Endothelial cell of umbilical vein (primary cell): ENCODE measurements around the gene GPR107. TPM values are rescaled to one million over a fixed set of nuclear protein-coding genes. Genes with fewer than 3 reads are reported as not detected.

ENCODE experiments used
- BruUV-seq: library from RNA; stranded (reverse); fragments of 400-500 nt; replicated peaks from 2 replicates; lab custom pipeline; 2021; lab: Mats Ljungman, UMichigan
- CTCF ChIA-PET: fragments of 300-600, 350-600 bp; sonication (Branson Sonifier 250); formaldehyde crosslinking; loops from one replicate; lab custom pipeline; 2021; ENCODE audit warnings: antibody characterized with exemption, inconsistent platforms; lab: Charles Lee
- POLR2A ChIA-PET: fragments of 300-600, 350-600 bp; sonication (Branson Sonifier 250); formaldehyde crosslinking; loops from one replicate; lab custom pipeline; 2021; ENCODE audit warnings: antibody characterized with exemption, inconsistent platforms; lab: Charles Lee
- DNase-seq: peaks from one replicate; pipeline ENCODE4 v3.0.0-alpha.2; 2011; ENCODE audit warnings: low read depth, low spot score
- FAIRE-seq: peaks from 2 replicates; lab custom pipeline; 2011; peaks lifted over from hg19 to GRCh38; lab: Jason Lieb, UNC
- H2AFZ ChIP-seq: 2 replicates; pipeline ENCODE4 v1.6.0; 2012; ENCODE audit warnings: low read depth, low read length, control low read depth, inconsistent platforms
- H3K27ac ChIP-seq: 2 replicates; pipeline ENCODE4 v1.5.1; 2011; ENCODE audit warnings: low read depth, mild to moderate bottlenecking, control low read depth, low read length, moderate library complexity; ENCODE audit not compliant: insufficient read depth
- H3K27me3 ChIP-seq, 2 experiments: 2 replicates each; pipeline versions ENCODE4 v1.6.0 to v1.6.1; 2011; ENCODE audit warnings: low read length in 2 of 2, mixed read lengths in 1 of 2; ENCODE audit not compliant: control insufficient read depth in 2 of 2, insufficient read depth in 2 of 2
- H3K36me3 ChIP-seq, 2 experiments: 2 replicates in 1 of 2; 3 replicates in 1 of 2; pipeline ENCODE4 v1.5.1; 2011; ENCODE audit warnings: low read length in 2 of 2, mild to moderate bottlenecking in 1 of 2, moderate library complexity in 1 of 2; ENCODE audit not compliant: control insufficient read depth in 2 of 2, insufficient read depth in 2 of 2; ENCODE audit errors: extremely low read depth in 1 of 2
- H3K4me1 ChIP-seq: 3 replicates; pipeline ENCODE4 v1.5.1; 2011; ENCODE audit warnings: mild to moderate bottlenecking, low read length; ENCODE audit not compliant: control insufficient read depth, insufficient read depth; ENCODE audit errors: extremely low read depth
- H3K4me2 ChIP-seq: 2 replicates; pipeline ENCODE4 v1.6.1; 2011; ENCODE audit warnings: low read length, control low read depth, mixed read lengths; ENCODE audit not compliant: insufficient read depth
- H3K4me3 ChIP-seq, 3 experiments: fragments of 200-600 bp in 1 of 3; sonication (generic), shearing (Covaris generic) in 1 of 3; replicated peaks in 1 of 3; 2 replicates each; pipeline ENCODE4 v1.5.1; 2011 to 2016; ENCODE audit warnings: control low read depth in 3 of 3, low read length in 3 of 3, mild to moderate bottlenecking in 2 of 3, inconsistent platforms in 1 of 3, low read depth in 1 of 3, moderate library complexity in 1 of 3; ENCODE audit not compliant: insufficient read depth in 1 of 3
- H3K79me2 ChIP-seq: 2 replicates; pipeline ENCODE4 v1.6.0; 2012; ENCODE audit warnings: low read length, inconsistent platforms; ENCODE audit not compliant: control insufficient read depth, insufficient read depth
- H3K9ac ChIP-seq: replicated peaks from 2 replicates; pipeline ENCODE3; 2011; ENCODE audit warnings: low read length, control low read depth; ENCODE audit not compliant: insufficient read depth; ENCODE audit errors: extremely low read depth
- H3K9me1 ChIP-seq: replicated peaks from 3 replicates; pipeline ENCODE4 v1.6.0; 2011; ENCODE audit warnings: mild to moderate bottlenecking, low read length; ENCODE audit not compliant: control insufficient read depth, insufficient read depth; ENCODE audit errors: extremely low read depth
- H3K9me3 ChIP-seq: replicated peaks from 2 replicates; pipeline ENCODE4 v1.5.1; 2012; ENCODE audit warnings: low read length, inconsistent platforms; ENCODE audit not compliant: control insufficient read depth, insufficient read depth
- H4K20me1 ChIP-seq: replicated peaks from 2 replicates; pipeline ENCODE3; 2011; ENCODE audit warnings: mild to moderate bottlenecking, low read length; ENCODE audit not compliant: control insufficient read depth, insufficient read depth; ENCODE audit errors: extremely low read depth
- EZH2 ChIP-seq: IDR thresholded peaks from 2 replicates; pipeline ENCODE4 v1.6.1; 2012; ENCODE audit warnings: borderline replicate concordance, low read depth, mild to moderate bottlenecking, moderate library complexity, low read length, inconsistent platforms; ENCODE audit not compliant: severe bottlenecking
- FOS ChIP-seq: IDR thresholded peaks from 2 replicates; pipeline ENCODE4 v1.6.1; 2011; ENCODE audit warnings: mild to moderate bottlenecking, low read length, moderate library complexity, borderline replicate concordance; ENCODE audit not compliant: insufficient read depth
- GATA2 ChIP-seq: IDR thresholded peaks from 2 replicates; pipeline ENCODE4 v1.7.0; 2011; ENCODE audit warnings: low read depth, mild to moderate bottlenecking, moderate library complexity, mixed read lengths, low read length; ENCODE audit not compliant: insufficient read length, insufficient read depth
- JUN ChIP-seq: IDR thresholded peaks from 2 replicates; pipeline ENCODE4 v1.6.1; 2011; ENCODE audit warnings: borderline replicate concordance, low read depth; ENCODE audit not compliant: insufficient read length, insufficient read depth
- MYC ChIP-seq: IDR thresholded peaks from one replicate; pipeline ENCODE4 v1.6.1; 2011; ENCODE audit warnings: mild to moderate bottlenecking, low read depth, low read length
- POLR2A ChIP-seq: IDR thresholded peaks from 2 replicates; pipeline ENCODE4 v1.6.1; 2012; ENCODE audit warnings: low read depth, mild to moderate bottlenecking, control low read depth, low read length
- POLR2AphosphoS5 ChIP-seq: IDR thresholded peaks from 2 replicates; pipeline ENCODE4 v1.6.1; 2012; ENCODE audit warnings: low read depth, mild to moderate bottlenecking, control low read depth, low read length, moderate library complexity; ENCODE audit not compliant: insufficient read depth
- dilution Hi-C: fragments of 300-500 bp; cut with MboI; formaldehyde crosslinking; loops from one replicate; pipeline ENCODE4 v1.15.0; 2019; ENCODE audit warnings: low sequenced_read_pairs; ENCODE audit not compliant: extremely low pct_ligation_motif_present
- intact Hi-C: fragments of 100-400 bp; cut with micrococcal nuclease; formaldehyde crosslinking; loops from one replicate; pipeline ENCODE4 v1.10.0; 2022
- polyA plus RNA-seq, 4 experiments: library from polyadenylated mRNA; depleted of rRNA in 3 of 4; stranded (reverse) in 3 of 4; unstranded in 1 of 4; fragments of >200 nt; gene quantifications; 2 replicates each; pipeline versions ENCODE4 v1.2.1 to v1.2.3, GENCODE V29; 2011 to 2012; ENCODE audit warnings: missing spikeins in 1 of 4
- total RNA-seq: library from RNA; stranded (reverse); gene quantifications from 2 replicates; pipeline ENCODE4 v1.2.3, GENCODE V29; 2021
- TF ChIP-seq, protein P1 (sequence below), 2 donors: IDR thresholded peaks; 1 replicate in 1 of 2; 2 replicates in 1 of 2; pipeline ENCODE4 v1.5.1; 2011; ENCODE audit warnings: low read length in 2 of 2, mild to moderate bottlenecking in 2 of 2, moderate library complexity in 2 of 2, control low read depth in 1 of 2, inconsistent platforms in 1 of 2, low read depth in 1 of 2; ENCODE audit not compliant: insufficient read depth in 1 of 2; ENCODE audit errors: extremely low read depth in 1 of 2
- TF ChIP-seq, protein P2 (sequence below): IDR thresholded peaks from 2 replicates; pipeline ENCODE4 v1.6.1; 2011; ENCODE audit not compliant: insufficient read depth, insufficient read length

GPR107 gene
- total and polyA plus RNA-seq, 2 donors (not counting 3 experiments of a cell fraction or from before 2014, with no cell fraction given), result 27.2 to 38.9 TPM

DNA sequence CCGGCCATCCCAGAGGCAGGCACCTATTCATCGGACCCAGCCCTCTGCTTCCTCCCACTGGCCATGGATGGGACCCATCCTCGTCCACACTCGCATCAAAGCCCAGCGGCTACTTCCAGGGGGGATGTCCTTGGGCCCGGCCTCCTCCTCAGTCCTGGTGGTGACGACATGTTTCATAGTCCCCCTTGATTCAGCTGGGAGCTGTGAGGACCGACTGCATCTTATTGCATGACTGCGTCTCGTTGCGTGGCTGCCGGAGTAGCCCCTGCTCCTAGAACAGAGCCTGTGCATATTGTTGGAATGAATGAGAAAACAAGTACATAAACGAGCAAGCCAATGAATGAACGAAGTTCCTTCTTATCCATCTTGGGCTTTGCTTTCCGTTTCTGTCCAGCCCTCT is 131.3 kb downstream of the GPR107 start:
- ChIA-PET CTCF (no interaction called here), POLR2A (no interaction called here)
- Histone ChIP-seq H3K4me1 (no peaks in the 10 kb centered on the region), H3K79me2 (peaks cover 79% of the 10 kb centered on the region), H4K20me1 (no peaks in the 10 kb centered on the region), H2AFZ (no peak overlapping the region), H3K27ac (no peak overlapping the region), H3K9me1 (no peaks in the 10 kb centered on the region), H3K27me3 (no peaks in the 10 kb centered on the region), H3K9ac (no peak overlapping the region), H3K4me3 (no peak overlapping the region), H3K9me3 (no peaks in the 10 kb centered on the region), H3K36me3 (no peaks in the 10 kb centered on the region), H3K4me2 (no peak overlapping the region)
- BruUV-seq, result no TSS peak
- dilution Hi-C loops, result no loop called here
- intact Hi-C loops, result no loop called here
- TF ChIP-seq POLR2A (no peak), FOS (no peak), MYC (no peak), POLR2AphosphoS5 (no peak), EZH2 (no peak), GATA2 (no peak), JUN (no peak)
- TF ChIP-seq, protein P1, sequence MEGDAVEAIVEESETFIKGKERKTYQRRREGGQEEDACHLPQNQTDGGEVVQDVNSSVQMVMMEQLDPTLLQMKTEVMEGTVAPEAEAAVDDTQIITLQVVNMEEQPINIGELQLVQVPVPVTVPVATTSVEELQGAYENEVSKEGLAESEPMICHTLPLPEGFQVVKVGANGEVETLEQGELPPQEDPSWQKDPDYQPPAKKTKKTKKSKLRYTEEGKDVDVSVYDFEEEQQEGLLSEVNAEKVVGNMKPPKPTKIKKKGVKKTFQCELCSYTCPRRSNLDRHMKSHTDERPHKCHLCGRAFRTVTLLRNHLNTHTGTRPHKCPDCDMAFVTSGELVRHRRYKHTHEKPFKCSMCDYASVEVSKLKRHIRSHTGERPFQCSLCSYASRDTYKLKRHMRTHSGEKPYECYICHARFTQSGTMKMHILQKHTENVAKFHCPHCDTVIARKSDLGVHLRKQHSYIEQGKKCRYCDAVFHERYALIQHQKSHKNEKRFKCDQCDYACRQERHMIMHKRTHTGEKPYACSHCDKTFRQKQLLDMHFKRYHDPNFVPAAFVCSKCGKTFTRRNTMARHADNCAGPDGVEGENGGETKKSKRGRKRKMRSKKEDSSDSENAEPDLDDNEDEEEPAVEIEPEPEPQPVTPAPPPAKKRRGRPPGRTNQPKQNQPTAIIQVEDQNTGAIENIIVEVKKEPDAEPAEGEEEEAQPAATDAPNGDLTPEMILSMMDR (IDR thresholded peaks at IDR 0.05; ENCODE audit: extremely low read depth in 1 of 2, insufficient read depth in 1 of 2, low read depth in 1 of 2, low read length in 2 of 2), result no peak
- TF ChIP-seq, protein P2, sequence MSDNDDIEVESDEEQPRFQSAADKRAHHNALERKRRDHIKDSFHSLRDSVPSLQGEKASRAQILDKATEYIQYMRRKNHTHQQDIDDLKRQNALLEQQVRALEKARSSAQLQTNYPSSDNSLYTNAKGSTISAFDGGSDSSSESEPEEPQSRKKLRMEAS, result no peak
- no peak for FAIRE-seq
- no peak for DNase-seq
